Progenitor cell of endocrine pancreas (in vitro differentiated cells): ENCODE data around the gene MGAM2. TPM values are rescaled to one million over a fixed set of nuclear protein-coding genes. Genes with fewer than 3 reads are reported as not detected.

ENCODE experiments used
- DNase-seq: peaks from one replicate; pipeline ENCODE4 v3.0.0; 2021; ENCODE audit warnings: low spot score; ENCODE audit not compliant: unreplicated experiment
- H3K27ac Mint-ChIP-seq: 2 replicates; pipeline ENCODE4 v1.8.0; 2021; ENCODE audit warnings: mild to moderate bottlenecking, moderate library complexity, mixed read lengths
- H3K27me3 Mint-ChIP-seq: 2 replicates; pipeline ENCODE4 v1.8.0; 2021; ENCODE audit warnings: mixed read lengths
- H3K36me3 Mint-ChIP-seq: 2 replicates; pipeline ENCODE4 v1.8.0; 2022; ENCODE audit warnings: mixed read lengths; ENCODE audit not compliant: insufficient read depth
- H3K4me1 Mint-ChIP-seq: 2 replicates; pipeline ENCODE4 v1.8.0; 2021; ENCODE audit warnings: low read depth, mixed read lengths
- H3K4me3 Mint-ChIP-seq: 2 replicates; pipeline ENCODE4 v1.8.0; 2021; ENCODE audit warnings: low read depth, mild to moderate bottlenecking, moderate library complexity, mixed read lengths
- H3K9me3 Mint-ChIP-seq: 2 replicates; pipeline ENCODE4 v1.8.0; 2021; ENCODE audit warnings: low read depth, mixed read lengths
- total RNA-seq: library from RNA; stranded (reverse); gene quantifications from 2 replicates; pipeline ENCODE4 v1.2.1, GENCODE V29; 2021
- TF ChIP-seq, protein P1 (sequence below): fragments of 200-600 bp; sonication (generic); IDR thresholded peaks from one replicate; pipeline ENCODE4 v1.5.0; 2021; ENCODE audit warnings: antibody characterized with exemption, mild to moderate bottlenecking; ENCODE audit not compliant: unreplicated experiment

The MGAM2 gene
- total RNA-seq, 1 donor from 2014 or later, result 1.2 TPM

DNA sequence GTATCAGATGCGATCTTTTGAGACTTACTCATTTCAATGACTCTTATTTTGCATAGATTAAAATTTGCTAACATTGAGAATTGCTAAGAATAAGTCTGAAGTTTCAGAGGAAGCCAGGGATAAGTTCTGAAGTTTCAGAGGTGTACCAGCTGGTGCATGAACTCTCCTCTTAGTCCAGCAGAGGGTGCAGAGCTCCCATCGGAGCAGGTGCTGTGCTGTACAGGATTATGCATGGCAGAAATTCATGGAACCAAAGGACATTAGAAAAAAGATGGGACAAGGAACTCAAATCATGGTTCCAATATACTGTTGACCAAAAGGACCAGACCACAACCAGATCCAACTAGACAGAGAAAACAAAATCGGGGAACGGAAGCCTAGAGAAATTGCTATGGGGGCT lies 41.9 kb downstream of the MGAM2 start:
- Mint-ChIP-seq H3K36me3 (peaks cover 2% of the 10 kb centered on the region), H3K4me3 (no peak overlapping the region), H3K9me3 (peaks cover 10% of the 10 kb centered on the region), H3K27me3 (no peaks in the 10 kb centered on the region), H3K4me1 (peaks cover 31% of the 10 kb centered on the region), H3K27ac (no peak overlapping the region)
- TF ChIP-seq, protein P1, sequence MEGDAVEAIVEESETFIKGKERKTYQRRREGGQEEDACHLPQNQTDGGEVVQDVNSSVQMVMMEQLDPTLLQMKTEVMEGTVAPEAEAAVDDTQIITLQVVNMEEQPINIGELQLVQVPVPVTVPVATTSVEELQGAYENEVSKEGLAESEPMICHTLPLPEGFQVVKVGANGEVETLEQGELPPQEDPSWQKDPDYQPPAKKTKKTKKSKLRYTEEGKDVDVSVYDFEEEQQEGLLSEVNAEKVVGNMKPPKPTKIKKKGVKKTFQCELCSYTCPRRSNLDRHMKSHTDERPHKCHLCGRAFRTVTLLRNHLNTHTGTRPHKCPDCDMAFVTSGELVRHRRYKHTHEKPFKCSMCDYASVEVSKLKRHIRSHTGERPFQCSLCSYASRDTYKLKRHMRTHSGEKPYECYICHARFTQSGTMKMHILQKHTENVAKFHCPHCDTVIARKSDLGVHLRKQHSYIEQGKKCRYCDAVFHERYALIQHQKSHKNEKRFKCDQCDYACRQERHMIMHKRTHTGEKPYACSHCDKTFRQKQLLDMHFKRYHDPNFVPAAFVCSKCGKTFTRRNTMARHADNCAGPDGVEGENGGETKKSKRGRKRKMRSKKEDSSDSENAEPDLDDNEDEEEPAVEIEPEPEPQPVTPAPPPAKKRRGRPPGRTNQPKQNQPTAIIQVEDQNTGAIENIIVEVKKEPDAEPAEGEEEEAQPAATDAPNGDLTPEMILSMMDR, result peak; percentile 48
- DNase-seq, result no peak

DNA sequence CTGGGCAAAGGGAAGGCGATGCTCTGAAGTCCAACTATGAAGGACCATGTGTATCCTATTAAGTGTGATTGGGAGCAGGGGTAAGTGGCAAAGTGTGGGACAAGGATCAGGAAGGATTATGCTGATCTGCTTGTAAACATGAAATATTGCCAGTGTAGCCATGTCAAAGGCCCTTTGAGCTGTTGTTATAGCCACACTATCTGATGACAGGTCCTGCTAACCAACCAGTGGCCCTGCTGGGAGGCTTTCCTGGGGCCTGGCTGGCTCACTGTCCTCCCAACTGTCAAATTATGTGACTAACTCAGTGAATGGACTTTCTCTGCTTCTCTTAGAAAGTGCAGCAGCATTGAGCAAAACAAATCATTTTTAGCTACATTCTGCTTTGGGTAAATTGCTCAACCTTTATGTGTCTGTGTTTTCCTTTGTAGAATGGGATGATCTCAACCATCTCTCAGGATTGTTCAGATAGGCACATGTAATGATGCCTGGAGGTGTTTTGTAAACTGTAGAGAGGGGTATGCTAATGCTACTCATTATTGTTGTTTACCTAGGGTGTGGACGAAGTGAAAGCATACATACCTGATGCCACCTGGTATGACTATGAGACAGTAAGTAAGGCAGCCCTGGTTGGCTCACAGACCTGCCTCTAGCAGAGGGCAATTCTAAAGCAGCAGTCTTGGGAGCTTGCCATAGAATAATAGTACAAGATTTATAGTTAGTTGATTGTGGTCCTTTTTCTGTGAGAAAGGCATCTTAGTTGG lies 47.4 kb downstream of the MGAM2 start:
- peaks cover 5% of the 10 kb centered on the region for H3K9me3 Mint-ChIP-seq
- TF ChIP-seq, protein P1, result no peak
- H3K4me3 Mint-ChIP-seq, result no peak overlapping the region
- DNase-seq, result no peak
- peaks cover 9% of the 10 kb centered on the region for H3K4me1 Mint-ChIP-seq
- no peaks in the 10 kb centered on the region for H3K27me3 Mint-ChIP-seq
- H3K36me3 Mint-ChIP-seq, result no peaks in the 10 kb centered on the region
- H3K27ac Mint-ChIP-seq, result no peak overlapping the region

DNA sequence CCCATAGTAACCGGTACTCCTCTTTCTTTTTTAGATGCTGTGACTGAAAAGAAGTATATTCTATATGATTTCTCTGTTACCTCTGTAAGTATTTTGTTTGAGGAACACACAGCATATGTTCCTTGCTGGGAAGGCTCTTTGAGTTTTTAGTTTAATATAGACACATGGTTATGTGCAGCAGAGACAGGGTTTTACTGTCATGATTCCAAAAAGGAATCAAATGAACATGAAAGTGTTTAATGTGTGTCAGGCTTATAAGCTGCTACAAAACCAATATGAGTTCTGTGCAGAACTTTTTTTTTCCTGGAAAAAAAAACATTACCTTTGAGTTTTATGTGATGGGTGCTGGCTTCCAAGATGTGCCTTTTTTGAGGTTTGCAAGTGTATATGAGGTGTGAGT lies 50.4 kb downstream of the MGAM2 start:
- no peaks in the 10 kb centered on the region for H3K27me3 Mint-ChIP-seq
- H3K27ac Mint-ChIP-seq, result no peak overlapping the region
- no peaks in the 10 kb centered on the region for H3K36me3 Mint-ChIP-seq
- H3K9me3 Mint-ChIP-seq, result no peaks in the 10 kb centered on the region
- no peak overlapping the region for H3K4me3 Mint-ChIP-seq
- no peak for DNase-seq
- peaks cover 2% of the 10 kb centered on the region for H3K4me1 Mint-ChIP-seq
- TF ChIP-seq, protein P1, result no peak

DNA sequence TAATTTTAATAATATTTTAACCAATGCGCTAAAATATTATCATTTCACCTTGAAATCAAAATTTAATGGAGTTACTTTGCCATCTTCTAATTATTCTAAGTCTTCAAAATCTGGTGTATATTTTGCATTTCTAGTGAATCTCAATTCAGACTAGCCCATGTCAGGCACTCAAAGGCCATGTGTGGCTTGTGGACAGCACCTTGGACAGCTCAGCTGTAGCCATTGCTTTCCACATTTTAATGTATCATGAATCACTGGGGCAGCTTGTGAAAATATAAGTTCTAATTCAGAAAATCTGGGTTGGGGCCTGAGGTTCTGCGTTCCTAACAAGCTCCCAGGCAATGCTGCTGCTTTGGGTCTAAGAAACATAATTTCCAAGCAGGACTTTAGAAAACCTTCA lies 57.2 kb downstream of the MGAM2 start:
- Mint-ChIP-seq H3K36me3 (no peaks in the 10 kb centered on the region), H3K4me1 (peaks cover 8% of the 10 kb centered on the region), H3K27ac (no peak overlapping the region), H3K9me3 (no peaks in the 10 kb centered on the region), H3K4me3 (no peak overlapping the region), H3K27me3 (no peaks in the 10 kb centered on the region)
- DNase-seq, result peak; percentile 15
- TF ChIP-seq, protein P1, result no peak

DNA sequence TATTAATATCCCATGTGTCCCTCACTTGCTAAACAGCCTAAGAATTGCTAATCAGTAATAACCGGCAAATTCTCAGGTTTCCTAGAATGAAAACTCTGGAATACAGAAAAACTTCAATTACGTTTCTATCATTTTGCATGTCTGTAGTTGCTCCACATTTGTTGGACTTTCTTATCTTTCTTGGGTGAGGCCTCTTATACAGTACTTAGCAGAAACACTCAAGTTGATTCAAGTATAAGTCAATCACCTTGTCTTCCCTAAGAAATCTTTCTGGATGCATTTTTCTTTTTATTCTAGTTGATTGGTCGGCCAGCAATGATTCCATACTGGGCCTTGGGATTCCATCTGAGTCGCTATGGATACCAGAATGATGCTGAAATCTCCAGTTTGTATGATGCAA lies 61.4 kb downstream of the MGAM2 start:
- H3K27me3 Mint-ChIP-seq, result no peaks in the 10 kb centered on the region
- H3K4me3 Mint-ChIP-seq, result no peak overlapping the region
- H3K4me1 Mint-ChIP-seq, result peaks cover 8% of the 10 kb centered on the region
- no peak for DNase-seq
- TF ChIP-seq, protein P1, result no peak
- peaks cover 2% of the 10 kb centered on the region for H3K36me3 Mint-ChIP-seq
- peaks cover 5% of the 10 kb centered on the region for H3K9me3 Mint-ChIP-seq
- no peak overlapping the region for H3K27ac Mint-ChIP-seq
